HFFc6 (cell line): ENCODE measurements around the gene ARHGAP31. TPM values are rescaled to one million over a fixed set of nuclear protein-coding genes. Genes with fewer than 3 reads are reported as not detected.
"Not testable (repeated sequence)": the region's sequence is repeated elsewhere in the genome, so short reads cannot be mapped to it uniquely, and the experiment has no call there.

Experiments used
- DNase-seq: peaks from one replicate; pipeline ENCODE4 v3.0.0-alpha.2; 2018
- H3K27ac Mint-ChIP-seq: 2 replicates; pipeline ENCODE4 v1.8.0; 2020; ENCODE audit warnings: mild to moderate bottlenecking, mixed read lengths
- H3K27me3 Mint-ChIP-seq: 2 replicates; pipeline ENCODE4 v1.8.0; 2021; ENCODE audit warnings: mild to moderate bottlenecking, moderate library complexity, mixed read lengths; ENCODE audit not compliant: insufficient read depth
- H3K36me3 Mint-ChIP-seq: 2 replicates; pipeline ENCODE4 v1.8.0; 2021; ENCODE audit warnings: low read depth, mixed read lengths
- H3K4me1 Mint-ChIP-seq: 2 replicates; pipeline ENCODE4 v1.8.0; 2020; ENCODE audit warnings: low read depth, mixed read lengths
- H3K4me3 Mint-ChIP-seq: 2 replicates; pipeline ENCODE4 v1.8.0; 2020; ENCODE audit warnings: mild to moderate bottlenecking, moderate library complexity, mixed read lengths
- H3K9me3 Mint-ChIP-seq: 2 replicates; pipeline ENCODE4 v1.8.0; 2020; ENCODE audit warnings: mild to moderate bottlenecking, mixed read lengths
- total RNA-seq, 6 experiments: library from RNA; stranded (reverse); fragmentation: NEBNext Ultra II Directional; extraction: Animal tissue kit (Norgen Biotek cat#: 25700); gene quantifications; 2 replicates in 1 of 6; 3 replicates in 5 of 6; pipeline ENCODE4 v1.2.3, GENCODE V29; 2021
- TF ChIP-seq, protein P1 (sequence below): fragments of 200-600 bp; sonication (generic); IDR thresholded peaks from 2 replicates; pipeline ENCODE4 v1.5.0; 2021; ENCODE audit warnings: antibody characterized with exemption, mild to moderate bottlenecking

Gene ARHGAP31
- total RNA-seq, 6 experiments from 2014 or later = 18.0 to 25.1 (median 20.5) TPM

DNA sequence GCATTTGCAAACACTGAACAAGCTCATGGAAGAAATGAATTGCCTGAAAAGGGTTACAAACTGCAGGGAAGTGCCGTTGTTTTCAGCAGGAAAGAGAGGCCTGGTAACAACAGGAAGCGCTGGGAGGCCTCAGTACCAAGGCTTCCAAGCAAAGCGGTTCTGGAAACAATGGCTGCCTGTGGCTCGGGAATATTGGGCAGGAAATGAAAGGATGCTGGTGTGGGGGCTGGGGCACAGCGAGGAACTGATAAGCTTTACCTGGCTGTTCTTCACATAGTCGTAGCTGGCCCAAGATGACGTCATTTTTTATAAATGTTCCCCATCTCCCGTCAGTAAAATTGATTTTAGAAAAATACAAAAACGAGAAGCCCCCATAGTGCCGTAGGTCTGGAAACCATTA, 55.9 kb downstream of the ARHGAP31 start:
- no peak for DNase-seq
- TF ChIP-seq, protein P1, sequence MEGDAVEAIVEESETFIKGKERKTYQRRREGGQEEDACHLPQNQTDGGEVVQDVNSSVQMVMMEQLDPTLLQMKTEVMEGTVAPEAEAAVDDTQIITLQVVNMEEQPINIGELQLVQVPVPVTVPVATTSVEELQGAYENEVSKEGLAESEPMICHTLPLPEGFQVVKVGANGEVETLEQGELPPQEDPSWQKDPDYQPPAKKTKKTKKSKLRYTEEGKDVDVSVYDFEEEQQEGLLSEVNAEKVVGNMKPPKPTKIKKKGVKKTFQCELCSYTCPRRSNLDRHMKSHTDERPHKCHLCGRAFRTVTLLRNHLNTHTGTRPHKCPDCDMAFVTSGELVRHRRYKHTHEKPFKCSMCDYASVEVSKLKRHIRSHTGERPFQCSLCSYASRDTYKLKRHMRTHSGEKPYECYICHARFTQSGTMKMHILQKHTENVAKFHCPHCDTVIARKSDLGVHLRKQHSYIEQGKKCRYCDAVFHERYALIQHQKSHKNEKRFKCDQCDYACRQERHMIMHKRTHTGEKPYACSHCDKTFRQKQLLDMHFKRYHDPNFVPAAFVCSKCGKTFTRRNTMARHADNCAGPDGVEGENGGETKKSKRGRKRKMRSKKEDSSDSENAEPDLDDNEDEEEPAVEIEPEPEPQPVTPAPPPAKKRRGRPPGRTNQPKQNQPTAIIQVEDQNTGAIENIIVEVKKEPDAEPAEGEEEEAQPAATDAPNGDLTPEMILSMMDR = no peak
- H3K4me1 Mint-ChIP-seq = peaks cover 39% of the 10 kb centered on the region
- no peaks in the 10 kb centered on the region for H3K9me3 Mint-ChIP-seq
- no peak overlapping the region for H3K27ac Mint-ChIP-seq
- no peaks in the 10 kb centered on the region for H3K36me3 Mint-ChIP-seq
- no peaks in the 10 kb centered on the region for H3K27me3 Mint-ChIP-seq
- no peak overlapping the region; the same call in 1 of the 2 replicates for H3K4me3 Mint-ChIP-seq

DNA sequence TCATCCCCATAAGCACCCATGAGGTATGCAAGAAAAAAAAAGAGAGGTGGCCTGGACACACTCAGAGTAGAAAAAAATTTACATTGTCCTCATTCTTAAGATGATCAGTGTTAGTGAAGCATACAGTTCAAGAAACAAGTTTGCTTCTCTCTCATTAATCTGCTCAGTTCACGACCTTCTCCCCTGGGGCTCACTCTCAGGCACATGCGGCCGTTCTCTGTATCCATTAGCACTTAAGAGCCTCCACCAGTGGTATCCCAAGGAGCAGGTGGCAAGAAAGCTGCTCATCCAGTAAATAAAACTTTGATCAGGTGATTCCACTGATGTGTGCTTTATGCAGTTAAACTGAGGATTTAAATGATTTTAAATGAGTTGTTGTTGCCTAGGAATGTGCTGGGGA, 57.4 kb downstream of the ARHGAP31 start:
- TF ChIP-seq, protein P1 = no peak
- Mint-ChIP-seq H3K9me3 (no peaks in the 10 kb centered on the region), H3K36me3 (no peaks in the 10 kb centered on the region), H3K4me1 (peaks cover 31% of the 10 kb centered on the region), H3K27me3 (no peaks in the 10 kb centered on the region), H3K4me3 (no peak overlapping the region), H3K27ac (no peak overlapping the region)
- DNase-seq = no peak

DNA sequence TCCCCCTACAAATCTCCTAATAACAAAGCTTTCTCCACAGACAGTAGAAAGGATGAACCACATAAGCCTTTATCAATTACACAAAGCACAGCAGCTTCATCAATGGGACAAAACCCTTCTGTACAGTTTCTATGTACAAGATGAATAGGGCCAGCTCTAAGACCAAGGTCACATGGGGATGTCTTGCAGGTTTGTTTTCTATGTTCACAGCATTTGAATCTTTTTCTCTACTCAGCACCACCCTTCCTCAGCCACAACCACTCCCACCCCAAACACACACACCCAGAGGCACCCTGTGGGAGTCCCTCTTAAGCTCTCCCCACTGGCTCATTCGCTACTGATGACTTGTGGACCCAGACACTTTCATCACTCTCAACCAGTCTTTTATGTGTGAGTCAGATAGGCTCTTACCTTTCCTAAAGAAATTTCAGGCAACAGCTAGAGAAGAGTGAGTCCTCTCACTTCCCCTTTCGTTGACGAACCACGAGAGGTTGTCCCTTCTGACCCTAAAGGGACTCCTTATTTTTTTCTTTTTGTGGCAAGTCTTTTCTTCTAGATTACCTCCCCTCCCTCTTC, 57.9 kb downstream of the ARHGAP31 start:
- H3K4me1 Mint-ChIP-seq = peaks cover 36% of the 10 kb centered on the region
- H3K36me3 Mint-ChIP-seq = no peaks in the 10 kb centered on the region
- no peaks in the 10 kb centered on the region for H3K9me3 Mint-ChIP-seq

DNA sequence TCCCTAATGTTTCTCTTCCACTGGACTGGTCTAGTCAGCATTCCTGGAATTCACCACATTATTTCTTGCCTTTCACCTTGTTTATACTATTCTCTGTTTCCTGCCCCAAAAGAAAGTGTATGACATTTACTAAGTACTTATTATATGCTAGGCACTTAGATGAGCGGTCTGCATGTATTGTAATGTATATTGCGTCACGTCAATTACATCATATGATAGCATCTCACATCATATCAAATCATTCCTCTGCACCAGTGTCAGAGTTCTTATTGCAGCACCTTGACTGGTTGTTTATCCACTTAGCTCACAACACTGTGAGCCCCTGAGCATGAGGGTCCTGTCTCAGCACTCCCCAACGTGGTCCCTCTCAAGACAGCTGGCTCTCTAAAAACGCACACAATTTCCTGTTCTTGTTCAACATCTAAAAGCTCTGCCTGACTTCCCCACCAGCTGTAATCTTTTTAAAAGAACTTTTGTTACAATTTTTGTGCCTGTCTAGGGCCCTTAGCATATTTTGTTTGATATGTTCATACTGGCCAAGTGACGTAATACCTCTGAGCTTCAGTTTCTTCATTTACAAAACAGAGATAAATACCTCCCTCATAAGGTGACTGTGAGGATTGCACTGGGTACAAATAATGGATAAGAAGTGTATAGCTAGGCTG, 58.8 kb downstream of the ARHGAP31 start:
- Mint-ChIP-seq H3K36me3 (no peaks in the 10 kb centered on the region), H3K4me3 (no peak overlapping the region), H3K27ac (peak overlapping the region; percentile 63), H3K4me1 (peaks cover 38% of the 10 kb centered on the region), H3K9me3 (no peaks in the 10 kb centered on the region), H3K27me3 (no peaks in the 10 kb centered on the region)
- DNase-seq = peak; percentile 75
- TF ChIP-seq, protein P1 = peak; percentile 71

More for the DNA sequence above, 57.9 kb downstream of the ARHGAP31 start:
- Mint-ChIP-seq H3K4me3 (no peak overlapping the region), H3K27me3 (no peaks in the 10 kb centered on the region), H3K27ac (no peak overlapping the region)
- no peak for DNase-seq
- TF ChIP-seq, protein P1 = no peak

DNA sequence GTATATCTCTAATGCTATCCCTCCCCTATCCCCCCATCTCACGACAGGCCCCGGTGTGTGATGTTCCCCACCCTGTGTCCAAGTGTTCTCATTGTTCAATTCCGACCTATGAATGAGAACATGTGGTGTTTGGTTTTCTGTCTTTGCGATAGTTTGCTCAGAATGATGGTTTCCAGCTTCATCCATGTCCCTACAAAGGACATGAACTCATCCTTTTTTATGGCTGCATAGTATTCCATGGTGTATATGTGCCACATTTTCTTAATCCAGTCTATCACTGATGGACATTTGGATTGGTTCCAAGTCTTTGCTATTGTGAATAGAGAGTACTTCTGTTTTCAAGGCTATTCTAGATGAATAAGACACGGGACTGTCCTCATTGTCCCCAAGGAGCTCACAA, 61.4 kb downstream of the ARHGAP31 start:
- DNase-seq, H3K36me3 Mint-ChIP-seq, H3K9me3 Mint-ChIP-seq, H3K27me3 Mint-ChIP-seq, H3K27ac Mint-ChIP-seq, H3K4me3 Mint-ChIP-seq: not testable (repeated sequence)
- H3K4me1 Mint-ChIP-seq = peaks cover 30% of the 10 kb centered on the region

DNA sequence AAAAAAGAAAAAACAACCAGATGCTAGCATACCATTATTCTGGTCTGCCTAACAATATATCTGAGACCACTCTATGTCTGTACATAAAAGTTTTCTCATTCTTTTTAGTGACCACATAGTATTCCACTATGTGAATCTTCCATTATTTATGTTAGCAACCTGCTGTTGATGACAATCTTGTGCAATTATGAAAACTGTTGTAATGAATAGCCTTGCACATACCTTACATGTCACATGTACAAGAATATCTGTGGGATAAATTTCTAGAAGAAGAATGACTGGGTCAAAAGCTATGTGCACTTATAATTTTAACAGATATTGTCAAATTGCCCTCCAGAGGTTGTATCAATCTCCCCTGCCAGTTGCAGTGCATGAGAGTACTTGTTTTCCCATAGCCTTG, 62.5 kb downstream of the ARHGAP31 start:
- no peak overlapping the region for H3K27ac Mint-ChIP-seq
- peak; percentile 28 for DNase-seq
- H3K4me3 Mint-ChIP-seq = no peak overlapping the region
- no peaks in the 10 kb centered on the region for H3K9me3 Mint-ChIP-seq
- TF ChIP-seq, protein P1 = no peak
- peaks cover 30% of the 10 kb centered on the region for H3K4me1 Mint-ChIP-seq
- no peaks in the 10 kb centered on the region for H3K27me3 Mint-ChIP-seq
- no peaks in the 10 kb centered on the region for H3K36me3 Mint-ChIP-seq
